Sigmoid colon (tissue), 7 donors: Measurements from ENCODE around the gene PHF21A. TPM values are rescaled to one million over a fixed set of nuclear protein-coding genes. Genes with fewer than 3 reads are reported as not detected.
A peak's percentile ranks its signal among the peaks of the same experiment; 100 is the strongest.

ENCODE experiments used
- DNase-seq: peaks from one replicate; pipeline ENCODE4 v3.0.0-alpha.2; 2019
- H3K27ac ChIP-seq, 4 donors: fragments of 200-600 bp; sonication (generic); one replicate each; pipeline ENCODE4 v1.5.1; 2016 to 2019; ENCODE audit warnings: mild to moderate bottlenecking in 1 of 4
- H3K27me3 ChIP-seq, 3 donors: fragments of 200-600 bp; sonication (generic); one replicate each; pipeline ENCODE4 v1.5.1; 2019; ENCODE audit warnings: mild to moderate bottlenecking in 1 of 3
- H3K36me3 ChIP-seq, 4 donors: fragments of 200-600 bp; sonication (generic); one replicate each; pipeline ENCODE4 v1.5.1; 2016 to 2019
- H3K4me1 ChIP-seq, 4 donors: fragments of 200-600 bp; sonication (generic); one replicate each; pipeline ENCODE4 v1.5.1; 2017 to 2019
- H3K4me3 ChIP-seq, 4 donors: fragments of 200-600 bp; sonication (generic); one replicate each; pipeline ENCODE4 v1.5.1; 2017 to 2019; ENCODE audit warnings: mild to moderate bottlenecking in 2 of 4, moderate library complexity in 1 of 4
- H3K9me3 ChIP-seq, 4 donors: fragments of 200-600 bp in 3 of 4; sonication (generic) in 3 of 4; one replicate each; pipeline versions ENCODE4 v1.5.1 to v1.6.1; 2013 to 2019
- EP300 ChIP-seq, 4 donors: sonication (generic); formaldehyde crosslinking; IDR thresholded peaks; one replicate each; pipeline ENCODE4 v1.6.1; 2017; ENCODE audit warnings: antibody characterized with exemption in 4 of 4
- POLR2A ChIP-seq, 2 donors: fragments of 450-650 bp; IDR thresholded peaks; one replicate each; pipeline ENCODE4 v1.6.1; 2016; ENCODE audit warnings: antibody characterized with exemption in 2 of 2, mild to moderate bottlenecking in 2 of 2, moderate library complexity in 2 of 2
- POLR2AphosphoS5 ChIP-seq, 4 donors: sonication (generic); formaldehyde crosslinking; IDR thresholded peaks; one replicate each; pipeline ENCODE4 v1.6.1; 2017; ENCODE audit warnings: antibody characterized with exemption in 4 of 4
- WGBS, 2 donors: extraction: QIAGEN DNeasy Blood & Tissue Kit; methylation state at CpG; one replicate each; pipeline ENCODE4 v1.1.7; 2013; 5-methylcytosine and 5-hydroxymethylcytosine counted together
- intact Hi-C: fragments of 100-400 bp; cut with DNase I; formaldehyde crosslinking; loops from one replicate; pipeline ENCODE4 v1.15.1; 2023
- polyA plus RNA-seq, 3 donors: library from polyadenylated mRNA; stranded (reverse); fragments of 200-250 nt; gene quantifications; one replicate each; pipeline ENCODE4 v1.2.3, GENCODE V29; 2013
- total RNA-seq, 4 donors: library from RNA; depleted of rRNA; stranded (reverse); fragments of >200 nt; gene quantifications; one replicate each; pipeline ENCODE4 v1.1.0, GENCODE V29; 2016
- TF ChIP-seq, protein P1 (sequence below), 4 experiments: fragments of 450-650 bp in 3 of 4; fragments of 200-600 bp in 1 of 4; IDR thresholded peaks; one replicate each; pipeline ENCODE4 v1.5.1; 2016 to 2019; ENCODE audit warnings: antibody characterized with exemption in 4 of 4, mild to moderate bottlenecking in 3 of 4, moderate library complexity in 2 of 4
- donor health status: healthy with polysubstance abuse.
- donor health status: Bipolar disorder and iron deficiency.
- donor health status: healthy.

Gene PHF21A
- total and polyA plus RNA-seq, 7 donors: 5.3 to 58.6 (median 30.3) TPM

DNA sequence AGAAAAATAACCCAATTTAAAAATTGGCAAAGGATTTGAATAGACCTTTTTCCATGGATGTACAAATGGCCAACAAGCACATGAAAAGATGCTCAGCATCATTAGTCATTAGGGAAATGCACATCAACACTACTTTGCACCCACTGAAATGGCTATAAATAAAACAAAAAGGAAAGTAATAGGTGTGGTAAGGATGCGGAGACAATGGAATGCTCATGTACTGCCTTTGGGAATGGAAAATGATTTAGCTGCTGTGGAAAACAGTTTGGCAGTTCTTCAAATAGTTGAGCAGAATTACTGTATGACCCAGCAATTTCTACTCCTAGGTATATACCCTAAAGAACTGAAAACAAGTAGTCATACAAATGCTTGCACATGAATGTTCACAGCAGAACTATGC, 161.4 kb downstream of the PHF21A start:
- Histone ChIP-seq H3K27ac (peak overlapping the region in 2 of 4 donors; percentile 9 to 35), H3K36me3 (peaks cover 0 to 21% (median 5%) of the 10 kb centered on the region in 4 donors), H3K4me1 (peaks cover 0 to 7% (median 1%) of the 10 kb centered on the region in 4 donors), H3K27me3 (no peaks in the 10 kb centered on the region), H3K4me3 (no peak overlapping the region), H3K9me3 (no peaks in the 10 kb centered on the region)
- no peak for TF ChIP-seq POLR2AphosphoS5 (IDR thresholded peaks at IDR 0.05)
- TF ChIP-seq, protein P1, sequence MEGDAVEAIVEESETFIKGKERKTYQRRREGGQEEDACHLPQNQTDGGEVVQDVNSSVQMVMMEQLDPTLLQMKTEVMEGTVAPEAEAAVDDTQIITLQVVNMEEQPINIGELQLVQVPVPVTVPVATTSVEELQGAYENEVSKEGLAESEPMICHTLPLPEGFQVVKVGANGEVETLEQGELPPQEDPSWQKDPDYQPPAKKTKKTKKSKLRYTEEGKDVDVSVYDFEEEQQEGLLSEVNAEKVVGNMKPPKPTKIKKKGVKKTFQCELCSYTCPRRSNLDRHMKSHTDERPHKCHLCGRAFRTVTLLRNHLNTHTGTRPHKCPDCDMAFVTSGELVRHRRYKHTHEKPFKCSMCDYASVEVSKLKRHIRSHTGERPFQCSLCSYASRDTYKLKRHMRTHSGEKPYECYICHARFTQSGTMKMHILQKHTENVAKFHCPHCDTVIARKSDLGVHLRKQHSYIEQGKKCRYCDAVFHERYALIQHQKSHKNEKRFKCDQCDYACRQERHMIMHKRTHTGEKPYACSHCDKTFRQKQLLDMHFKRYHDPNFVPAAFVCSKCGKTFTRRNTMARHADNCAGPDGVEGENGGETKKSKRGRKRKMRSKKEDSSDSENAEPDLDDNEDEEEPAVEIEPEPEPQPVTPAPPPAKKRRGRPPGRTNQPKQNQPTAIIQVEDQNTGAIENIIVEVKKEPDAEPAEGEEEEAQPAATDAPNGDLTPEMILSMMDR (IDR thresholded peaks at IDR 0.05): no peak
- no peak for TF ChIP-seq EP300 (IDR thresholded peaks at IDR 0.05)
- TF ChIP-seq POLR2A (IDR thresholded peaks at IDR 0.05): no peak
- WGBS, 2 donors: 95 to 97% methylated on average over 1 of the region's 1 CpG
- DNase-seq: no peak
- intact Hi-C loops: loop anchor here (10.0 kb wide), 2 partner anchors 275 to 335 kb away; no protein-coding TSS in a partner anchor

DNA sequence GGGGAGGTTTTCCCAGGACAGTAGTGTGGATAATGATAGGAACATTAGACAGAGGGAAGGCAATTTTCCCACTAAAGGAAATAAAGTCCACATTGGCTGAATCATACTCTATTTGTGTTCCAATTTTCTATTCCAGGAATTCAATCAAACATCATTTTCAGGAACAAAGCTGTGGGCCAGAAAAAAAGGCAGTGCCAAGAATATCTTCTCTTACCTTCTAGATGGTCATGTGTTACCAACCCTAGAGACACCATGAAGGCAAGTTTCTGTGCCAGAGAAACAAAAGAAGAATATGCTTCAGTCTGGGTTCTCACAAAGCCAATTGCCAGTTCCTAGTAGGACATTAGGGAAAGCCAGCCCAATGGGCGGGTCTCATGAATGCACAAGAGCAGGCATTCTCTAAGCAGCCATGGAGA, 171.3 kb downstream of the PHF21A start:
- intact Hi-C loops: no loop called here
- H3K27ac ChIP-seq: no peak overlapping the region
- peaks cover 0 to 5% (median 0%) of the 10 kb centered on the region in 4 donors for H3K4me1 ChIP-seq
- no peak overlapping the region for H3K4me3 ChIP-seq
- peaks cover 38 to 81% (median 51%) of the 10 kb centered on the region in 4 donors for H3K36me3 ChIP-seq
- no peaks in the 10 kb centered on the region for H3K27me3 ChIP-seq
- 95 to 96% methylated on average over 1 of the region's 1 CpG for WGBS, 2 donors
- no peak for TF ChIP-seq POLR2A (IDR thresholded peaks at IDR 0.05)
- TF ChIP-seq EP300 (IDR thresholded peaks at IDR 0.05): no peak
- no peak for TF ChIP-seq POLR2AphosphoS5 (IDR thresholded peaks at IDR 0.05)
- TF ChIP-seq, protein P1 (IDR thresholded peaks at IDR 0.05): no peak
- DNase-seq: no peak
- no peaks in the 10 kb centered on the region for H3K9me3 ChIP-seq

DNA sequence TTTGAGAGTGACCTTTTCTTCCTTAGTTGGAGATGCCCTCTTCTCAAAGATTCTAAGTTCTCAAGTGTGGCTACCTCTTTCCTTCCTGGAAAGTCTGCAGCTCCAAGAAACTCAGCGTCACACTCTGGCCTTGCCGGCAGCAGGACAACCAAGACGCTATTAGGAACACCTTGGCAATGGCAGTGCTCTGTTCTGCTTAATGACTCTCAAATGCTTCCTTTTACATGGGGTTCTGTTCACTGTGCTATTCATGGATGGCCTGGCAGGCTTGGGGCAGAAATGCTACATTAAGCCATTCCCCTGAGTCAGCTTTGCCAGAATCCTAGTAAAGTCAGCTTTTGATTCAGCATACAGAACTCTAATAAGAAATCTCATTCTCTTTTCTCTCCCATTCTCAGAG, 172.9 kb downstream of the PHF21A start:
- no peak for DNase-seq
- peaks cover 0 to 5% (median 0%) of the 10 kb centered on the region in 4 donors for H3K4me1 ChIP-seq
- H3K9me3 ChIP-seq: no peaks in the 10 kb centered on the region
- 96 to 98% methylated on average over 3 of the region's 3 CpGs for WGBS, 2 donors
- peaks cover 39 to 95% (median 50%) of the 10 kb centered on the region in 4 donors for H3K36me3 ChIP-seq
- TF ChIP-seq POLR2A (IDR thresholded peaks at IDR 0.05): no peak
- TF ChIP-seq EP300 (IDR thresholded peaks at IDR 0.05): no peak
- no peak for TF ChIP-seq POLR2AphosphoS5 (IDR thresholded peaks at IDR 0.05)
- TF ChIP-seq, protein P1 (IDR thresholded peaks at IDR 0.05): no peak
- intact Hi-C loops: no loop called here
- no peak overlapping the region for H3K4me3 ChIP-seq
- H3K27me3 ChIP-seq: no peaks in the 10 kb centered on the region
- H3K27ac ChIP-seq: no peak overlapping the region

DNA sequence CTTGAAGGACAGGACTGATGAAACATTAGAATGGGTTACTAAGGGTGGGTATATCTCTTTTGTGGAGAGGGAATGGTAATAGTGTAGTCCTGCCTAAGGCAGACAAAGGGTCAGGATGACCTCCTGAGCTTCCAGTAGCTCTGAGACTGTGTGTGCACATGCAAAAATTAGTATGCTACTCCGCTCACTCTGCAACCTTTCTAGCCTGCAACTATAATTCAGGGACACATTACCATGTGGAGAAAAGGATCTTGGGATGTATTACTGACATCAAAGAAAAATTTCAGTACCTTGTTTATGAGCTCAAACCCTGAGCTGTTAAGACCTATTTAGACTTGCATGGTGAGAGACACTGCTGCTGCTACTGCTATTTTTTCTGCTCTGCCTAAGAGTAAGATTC, 173.4 kb downstream of the PHF21A start:
- H3K36me3 ChIP-seq: peaks cover 34 to 93% (median 45%) of the 10 kb centered on the region in 4 donors
- intact Hi-C loops: no loop called here
- no peaks in the 10 kb centered on the region for H3K27me3 ChIP-seq
- no peak for TF ChIP-seq EP300 (IDR thresholded peaks at IDR 0.05)
- no peak for TF ChIP-seq POLR2AphosphoS5 (IDR thresholded peaks at IDR 0.05)
- TF ChIP-seq, protein P1 (IDR thresholded peaks at IDR 0.05): no peak
- no peak for TF ChIP-seq POLR2A (IDR thresholded peaks at IDR 0.05)
- no peak overlapping the region for H3K27ac ChIP-seq
- H3K4me1 ChIP-seq: peaks cover 0 to 5% (median 0%) of the 10 kb centered on the region in 4 donors
- WGBS, 2 donors: 98% methylated on average over 1 of the region's 1 CpG
- DNase-seq: no peak
- H3K9me3 ChIP-seq: no peaks in the 10 kb centered on the region
- H3K4me3 ChIP-seq: no peak overlapping the region
